ENCODE data around the gene CHST5. TPM values are rescaled to one million over a fixed set of nuclear protein-coding genes. Genes with fewer than 3 reads are reported as not detected.

Gene CHST5
- total RNA-seq, 1 experiment from 2014 or later, result 1.3 TPM

DNA sequence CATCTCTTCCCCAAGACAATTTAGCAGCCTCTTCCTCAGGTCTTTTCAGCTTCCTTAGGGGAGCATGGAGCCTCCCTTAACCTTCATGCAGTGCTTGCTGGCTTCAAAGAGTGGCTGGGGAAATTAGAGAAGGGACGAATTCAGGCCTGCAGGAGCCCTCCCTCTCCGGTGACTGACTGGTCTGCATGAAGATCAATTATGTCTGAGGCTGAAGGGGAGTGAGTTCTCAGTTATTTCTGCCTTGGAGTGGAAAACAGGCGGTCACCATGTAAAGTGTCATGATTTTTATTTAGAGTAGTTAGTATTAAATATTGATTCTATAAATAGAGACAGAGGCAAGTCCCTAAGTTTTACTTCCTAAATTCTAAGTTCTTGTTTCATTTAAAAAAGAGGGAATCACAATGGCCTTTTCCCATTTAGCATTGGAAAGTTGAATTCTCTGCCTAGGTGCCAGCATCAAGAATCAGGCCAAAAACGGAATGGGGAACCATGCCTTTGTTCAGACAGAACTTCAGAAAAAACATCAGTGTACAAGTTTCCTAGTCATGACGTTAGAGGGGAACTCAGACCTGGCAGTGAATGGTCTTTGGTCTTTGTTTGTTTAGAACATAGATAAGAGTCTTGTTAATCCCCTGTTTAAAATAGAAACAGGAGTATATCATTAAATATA is 34.6 kb upstream of the CHST5 start:
- ChIA-PET POLR2A (ENCODE audit: unreplicated experiment) (no interaction called here), CTCF (interaction anchor here (0.5 kb wide), 1 partner anchor 26 kb away, joined by 7 read pairs; no protein-coding TSS in a partner anchor)
- Histone ChIP-seq H3K27me3 (ENCODE audit: insufficient read depth, low read depth) (no peaks in the 10 kb centered on the region), H3K79me2 (ENCODE audit: low read depth) (peaks cover 25% of the 10 kb centered on the region), H2AFZ (no peak overlapping the region), H3K9me3 (ENCODE audit: insufficient read depth, low read depth) (no peaks in the 10 kb centered on the region), H3K36me3 (ENCODE audit: low read depth) (peaks cover 36% of the 10 kb centered on the region), H3K4me3 (no peak overlapping the region), H4K20me1 (ENCODE audit: insufficient read depth) (peaks cover 20% of the 10 kb centered on the region), H3K9me2 (ENCODE audit: insufficient read depth) (no peaks in the 10 kb centered on the region), H3K4me1 (replicated peaks; ENCODE audit: insufficient read depth) (peaks cover 8% of the 10 kb centered on the region; the same call in 1 of the 2 replicates), H3F3A (ENCODE audit: insufficient read depth, low read depth) (peaks cover 4% of the 10 kb centered on the region; the same call in 1 of the 2 replicates), H3K27ac (no peak overlapping the region), H3K4me2 (no peak overlapping the region)
- no TSS peak for BruUV-seq (replicated peaks)
- intact Hi-C loops (cut with micrococcal nuclease; ENCODE audit: unreplicated experiment), result no loop called here
- TF ChIP-seq CTCF (conservative IDR thresholded peaks at IDR 0.05) (no peak), EZH2 (IDR thresholded peaks at IDR 0.05; ENCODE audit: low read depth) (no peak)
- DNase-seq, result no peak

- H3K79me2 ChIP-seq (ENCODE audit: low read depth), result peaks cover 25% of the 10 kb centered on the region
These were observed 32.0 kb upstream of the CHST5 start for GRCh38 chr16:75567911-75568310.

DNA sequence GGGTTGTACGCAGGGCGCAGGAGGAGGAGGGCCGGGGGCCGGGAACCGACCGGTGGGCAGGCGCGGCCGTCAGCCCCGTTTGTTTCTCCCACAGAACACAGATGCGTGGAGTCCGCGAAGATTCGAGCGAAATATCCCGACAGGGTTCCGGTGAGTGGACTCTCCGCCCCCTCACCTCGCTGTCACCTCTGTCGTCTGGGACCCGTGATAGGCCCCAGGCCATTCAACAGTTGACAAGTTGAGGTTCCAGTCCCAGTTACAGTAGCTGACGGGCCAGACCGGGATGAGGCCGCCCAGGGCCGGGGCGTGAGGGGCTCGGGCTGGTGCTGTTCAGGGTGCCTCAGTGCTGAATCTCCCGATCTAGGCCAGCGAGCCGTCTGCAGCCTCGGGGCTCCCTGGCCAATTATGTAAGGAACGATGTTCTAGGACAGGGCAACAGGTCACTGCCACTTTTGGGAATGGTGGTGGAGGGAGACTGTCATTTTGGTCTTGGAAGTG is 30.9 kb upstream of the CHST5 start:
- H2AFZ ChIP-seq, result peak overlapping the region; percentile 90
- peaks cover 13% of the 10 kb centered on the region; the same call in 1 of the 2 replicates for H3F3A ChIP-seq (ENCODE audit: insufficient read depth, low read depth)
- H3K27me3 ChIP-seq (ENCODE audit: insufficient read depth, low read depth), result no peaks in the 10 kb centered on the region
- ChIA-PET CTCF (no interaction called here), POLR2A (ENCODE audit: unreplicated experiment) (interaction anchor here (0.5 kb wide), 1 partner anchor 84 kb away, joined by 3 read pairs; no protein-coding TSS in a partner anchor)
- H3K9me3 ChIP-seq (ENCODE audit: insufficient read depth, low read depth), result no peaks in the 10 kb centered on the region
- H4K20me1 ChIP-seq (ENCODE audit: insufficient read depth), result peaks cover 9% of the 10 kb centered on the region; the same call in 1 of the 2 replicates
- intact Hi-C loops (cut with micrococcal nuclease; ENCODE audit: unreplicated experiment), result loop anchor here (1.0 to 2.0 kb wide), 3 partner anchors 50 to 96 kb away; partner anchors contain the start of gene ADAT1
- H3K79me2 ChIP-seq (ENCODE audit: low read depth), result peaks cover 25% of the 10 kb centered on the region
- peaks cover 17% of the 10 kb centered on the region; the same call in 1 of the 2 replicates for H3K4me1 ChIP-seq (replicated peaks; ENCODE audit: insufficient read depth)
- H3K27ac ChIP-seq, result no peak overlapping the region
- peak overlapping the region; percentile 94 for H3K4me3 ChIP-seq
- DNase-seq, result peak in 1 of 2 experiments; percentile 4
- H3K4me2 ChIP-seq, result peak overlapping the region; percentile 99
- peaks cover 28% of the 10 kb centered on the region for H3K36me3 ChIP-seq (ENCODE audit: low read depth)
- TF ChIP-seq CTCF (conservative IDR thresholded peaks at IDR 0.05) (no peak), EZH2 (IDR thresholded peaks at IDR 0.05; ENCODE audit: low read depth) (no peak)
- BruUV-seq (replicated peaks), result no TSS peak
- no peaks in the 10 kb centered on the region for H3K9me2 ChIP-seq (ENCODE audit: insufficient read depth)

More at GRCh38 chr16:75567911-75568310, 32.0 kb upstream of the CHST5 start:
- intact Hi-C loops (cut with micrococcal nuclease; ENCODE audit: unreplicated experiment), result loop anchor here (2.0 kb wide), 2 partner anchors 51 to 55 kb away; partner anchors contain the start of gene ADAT1
- Histone ChIP-seq H3F3A (ENCODE audit: insufficient read depth, low read depth) (peaks cover 13% of the 10 kb centered on the region; the same call in 1 of the 2 replicates), H3K27me3 (ENCODE audit: insufficient read depth, low read depth) (no peaks in the 10 kb centered on the region), H3K9me3 (ENCODE audit: insufficient read depth, low read depth) (no peaks in the 10 kb centered on the region), H3K27ac (no peak overlapping the region), H3K4me3 (no peak overlapping the region), H3K9me2 (ENCODE audit: insufficient read depth) (no peaks in the 10 kb centered on the region), H3K4me2 (peak overlapping the region; percentile 99; the same call in 1 of the 2 replicates), H3K4me1 (replicated peaks; ENCODE audit: insufficient read depth) (peaks cover 17% of the 10 kb centered on the region; the same call in 1 of the 2 replicates), H4K20me1 (ENCODE audit: insufficient read depth) (peaks cover 14% of the 10 kb centered on the region), H3K36me3 (ENCODE audit: low read depth) (peaks cover 32% of the 10 kb centered on the region), H2AFZ (no peak overlapping the region)
- no TSS peak for BruUV-seq (replicated peaks)
- ChIA-PET CTCF (no interaction called here), POLR2A (ENCODE audit: unreplicated experiment) (no interaction called here)
- no peak for TF ChIP-seq EZH2 (IDR thresholded peaks at IDR 0.05; ENCODE audit: low read depth)
- no peak for TF ChIP-seq CTCF (conservative IDR thresholded peaks at IDR 0.05)
- DNase-seq, result no peak
